Measurements from ENCODE around the gene CCDC32.

The CCDC32 gene

GRCh38 chr15:40565333-40566238, 744 bp upstream of the CCDC32 start:
- DNase-seq: no peak

GRCh38 chr15:40563426-40563825, 1.4 kb downstream of the CCDC32 start:
- DNase-seq: no peak

DNA sequence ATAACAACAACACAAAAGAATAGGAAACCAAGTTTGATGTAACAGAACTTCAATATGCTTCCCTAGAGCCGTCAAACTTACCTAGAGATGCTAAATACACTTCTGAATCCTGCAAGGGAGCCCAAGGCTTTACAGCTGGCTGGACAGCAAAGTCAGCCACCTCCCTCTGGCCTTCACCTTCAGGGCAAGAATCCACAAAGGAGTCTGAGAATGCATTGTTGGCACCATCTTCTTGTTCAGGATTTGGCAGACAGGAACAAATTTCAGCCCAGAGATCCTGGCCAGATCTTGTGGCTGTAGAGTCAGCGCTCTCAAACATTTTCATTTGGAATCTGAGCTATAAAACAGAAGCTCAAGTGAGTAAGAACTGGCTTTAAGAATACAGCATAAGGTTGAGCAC, 2.2 kb downstream of the CCDC32 start:
- no peak for DNase-seq

- no peak for DNase-seq
Measured at GRCh38 chr15:40558952-40559742, 5.7 kb downstream of the CCDC32 start.

GRCh38 chr15:40555876-40556275, 9.0 kb downstream of the CCDC32 start:
- DNase-seq: no peak

GRCh38 chr15:40554161-40554525, 10.7 kb downstream of the CCDC32 start:
- DNase-seq: no peak

GRCh38 chr15:40550341-40551037, 14.4 kb downstream of the CCDC32 start:
- DNase-seq: no peak

GRCh38 chr15:40549894-40550293, 14.9 kb downstream of the CCDC32 start:
- DNase-seq: no peak

- DNase-seq: no peak
Measured at GRCh38 chr15:40548610-40549009, 16.2 kb downstream of the CCDC32 start.

DNA sequence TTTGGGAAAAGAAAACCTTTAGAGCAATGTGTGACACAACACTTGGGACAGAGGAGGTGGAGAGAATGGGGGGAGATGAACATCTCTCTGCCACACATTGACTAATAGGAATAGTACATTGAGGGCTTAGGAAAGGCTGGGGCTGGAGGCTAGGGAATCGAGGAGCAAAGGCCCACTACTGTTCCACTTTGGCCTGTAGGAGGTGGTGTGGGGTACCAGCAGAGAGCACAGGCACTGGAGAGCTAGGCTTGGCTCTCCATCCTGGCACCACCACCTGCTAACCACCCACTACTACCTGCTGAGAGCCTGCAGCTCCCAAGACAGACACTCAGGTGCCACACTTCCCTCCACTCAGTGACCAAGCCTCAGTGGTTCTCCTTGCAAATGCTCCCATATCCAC, 19.4 kb downstream of the CCDC32 start:
- DNase-seq: no peak

DNA sequence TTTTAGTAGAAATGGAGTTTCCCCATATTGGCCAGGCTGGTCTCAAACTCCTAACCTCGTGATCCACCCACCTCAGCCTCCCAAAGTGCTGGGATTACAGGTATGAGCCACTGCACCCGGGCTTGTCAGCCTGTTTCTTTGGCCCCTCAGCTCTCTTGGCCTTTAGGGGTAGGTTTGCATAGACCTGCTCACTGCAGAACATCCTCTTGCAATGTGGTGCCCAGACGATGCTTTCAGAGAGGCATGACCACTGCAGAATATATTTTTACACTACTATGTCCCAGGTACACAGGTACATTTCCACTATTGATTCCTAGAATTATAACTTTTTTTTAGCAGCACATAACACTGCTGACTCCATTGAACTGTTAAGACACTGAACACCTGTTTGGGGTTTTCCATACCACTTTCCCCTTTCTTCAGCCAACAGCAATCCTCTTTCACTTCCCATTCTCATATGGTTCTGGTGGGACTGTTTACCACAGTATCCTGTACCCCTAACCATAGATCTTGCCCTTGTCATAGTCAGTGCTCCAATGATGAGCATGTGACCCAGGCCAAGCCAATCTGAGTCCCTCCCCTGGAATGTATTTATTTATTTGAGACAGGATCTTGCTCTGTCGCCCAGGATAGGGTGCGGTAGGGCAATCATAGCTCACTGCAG, 21.1 kb downstream of the CCDC32 start:
- DNase-seq: no peak

DNA sequence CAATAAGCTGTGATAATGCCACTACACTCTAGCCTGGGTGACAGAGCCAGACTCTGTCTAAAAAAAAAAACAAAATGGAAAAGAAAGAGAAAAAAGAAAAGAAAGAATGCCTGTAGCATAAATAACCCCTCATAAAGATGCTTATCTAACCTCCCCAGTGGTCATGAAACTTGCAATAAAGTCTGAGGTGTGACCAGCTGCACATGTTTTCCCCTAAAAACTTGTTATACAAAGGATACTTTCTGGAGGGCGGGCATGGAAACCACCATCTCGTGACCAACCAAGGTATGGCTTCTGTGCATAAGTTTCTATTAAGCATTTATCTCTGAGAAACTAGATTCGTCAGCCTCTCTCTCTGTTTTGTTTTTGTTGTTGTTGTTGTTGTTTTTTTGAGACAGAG, 21.8 kb downstream of the CCDC32 start:
- DNase-seq: no peak

DNA sequence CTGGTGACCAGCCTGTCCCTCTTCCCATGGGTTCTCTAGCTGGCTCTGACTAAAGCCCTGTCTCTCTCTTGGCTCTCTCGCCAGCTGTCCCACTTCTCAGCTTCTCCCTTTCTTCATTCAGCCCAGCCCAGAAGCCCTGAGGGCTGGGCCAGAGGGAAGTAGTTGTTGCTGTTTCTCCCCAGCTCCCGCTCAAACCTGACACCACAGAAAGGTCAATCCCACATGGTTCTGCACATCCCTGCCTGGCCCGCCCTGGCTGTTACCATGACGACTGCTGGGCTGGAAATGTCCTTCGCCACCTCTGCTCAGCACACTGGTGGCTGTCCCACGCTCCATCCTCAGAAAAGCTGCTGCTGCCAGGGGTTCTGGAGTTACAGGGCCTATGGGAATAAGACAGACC, 25.9 kb downstream of the CCDC32 start:
- no peak for DNase-seq

GRCh38 chr15:40536501-40536900, 28.3 kb downstream of the CCDC32 start:
- DNase-seq: no peak

DNA sequence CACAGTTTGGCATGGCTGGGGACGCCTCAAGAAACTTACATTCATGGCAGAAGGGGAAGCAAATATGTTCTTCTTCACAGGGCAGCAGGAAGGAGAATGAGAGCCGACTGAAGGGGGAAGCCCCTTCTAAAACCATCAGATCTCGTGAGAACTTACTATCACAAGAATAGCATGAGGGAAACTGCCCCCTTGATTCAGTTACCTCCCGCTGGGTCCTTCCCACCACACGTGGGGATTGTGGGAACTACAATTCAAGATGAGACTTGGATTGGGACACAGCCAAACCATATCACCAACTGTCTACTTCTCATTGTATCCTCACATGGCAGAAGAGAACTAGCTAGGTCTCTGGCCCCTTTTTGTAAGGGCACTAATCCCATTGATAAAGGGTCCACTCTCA, 30.5 kb downstream of the CCDC32 start:
- no peak for DNase-seq

DNA sequence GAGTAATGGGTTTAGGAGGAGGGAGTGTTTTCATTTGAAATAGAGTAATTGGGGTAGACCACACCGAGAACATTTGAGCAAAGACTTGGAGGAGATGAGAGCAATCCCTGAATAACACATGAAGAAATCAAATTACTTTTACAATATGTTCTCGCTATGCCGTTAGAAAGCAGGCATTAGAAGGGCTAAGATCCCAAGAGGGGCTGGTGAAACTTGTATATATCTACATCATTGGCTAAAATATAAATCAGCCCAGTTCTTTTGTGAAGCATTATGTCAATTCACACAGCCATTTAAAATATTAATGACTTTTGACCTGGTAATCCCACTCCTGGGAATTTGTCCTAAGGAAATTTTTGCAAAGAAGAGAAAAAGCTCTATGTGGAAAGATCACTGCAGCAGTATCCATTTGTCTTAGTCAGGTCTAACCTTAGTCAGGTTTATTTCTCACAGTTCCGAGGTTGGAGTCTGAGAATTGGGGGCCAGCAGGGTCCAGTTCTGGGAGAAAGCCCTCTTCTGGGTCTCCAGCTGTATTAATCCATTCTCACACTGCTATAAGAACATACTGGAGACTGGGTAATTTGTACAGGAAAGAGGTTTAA, 31.0 kb downstream of the CCDC32 start:
- no peak for DNase-seq

DNA sequence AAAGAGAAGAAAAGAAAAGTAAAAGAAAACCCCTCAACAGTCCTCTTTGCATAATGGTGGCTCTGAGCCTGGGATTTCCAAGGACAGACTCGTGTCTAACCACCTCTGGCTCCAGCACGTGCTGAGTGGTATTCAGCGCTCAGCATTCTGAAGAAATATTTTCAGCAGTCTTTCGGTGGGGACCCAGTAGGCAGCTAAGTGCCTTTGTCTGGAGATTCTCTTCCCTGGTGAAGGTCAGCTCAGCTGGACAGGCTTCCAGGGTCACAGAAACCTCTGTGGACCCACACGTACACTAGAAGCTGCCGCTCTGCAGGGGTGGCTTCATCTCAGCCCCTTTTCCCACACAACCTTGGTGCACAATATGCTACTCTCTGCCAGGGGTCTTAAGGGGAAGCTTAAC, 36.0 kb downstream of the CCDC32 start:
- DNase-seq: no peak

GRCh38 chr15:40525855-40526254, 39.0 kb downstream of the CCDC32 start:
- DNase-seq: no peak

GRCh38 chr15:40523611-40524010, 41.2 kb downstream of the CCDC32 start:
- DNase-seq: no peak

- no peak for DNase-seq
Measured at GRCh38 chr15:40516322-40516721, 48.5 kb downstream of the CCDC32 start.

GRCh38 chr15:40513609-40514008, 51.2 kb downstream of the CCDC32 start:
- no peak for DNase-seq

DNA sequence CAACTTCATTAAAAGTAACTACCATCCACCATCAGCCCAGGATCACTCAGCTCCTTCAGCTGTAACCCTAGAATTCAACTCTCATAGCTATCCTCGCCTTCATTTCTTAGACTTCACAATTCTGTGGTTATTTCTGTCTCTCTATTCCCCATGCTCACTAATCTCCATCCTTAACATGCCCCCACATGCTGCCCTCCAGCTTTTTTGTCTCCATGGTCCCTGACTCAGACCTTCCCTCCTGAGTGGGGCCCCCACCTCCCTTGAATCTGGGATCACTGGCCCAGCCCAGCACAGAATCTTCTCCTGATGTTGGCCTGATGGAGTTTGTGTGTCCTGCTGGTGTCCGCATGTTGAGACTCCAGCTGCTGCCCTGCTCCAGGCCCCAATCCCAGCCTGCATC, 52.4 kb downstream of the CCDC32 start:
- no peak for DNase-seq

All from kidney glomerular epithelial cell (primary cell).